CD8-positive, alpha-beta memory T cell (primary cell): Measurements from ENCODE around the gene FARP2. TPM values are rescaled to one million over a fixed set of nuclear protein-coding genes. Genes with fewer than 3 reads are reported as not detected.

ENCODE experiments used
- CTCF ChIA-PET: fragments of 350-600 bp; sonication (Branson Sonifier 250); formaldehyde crosslinking; loops from one replicate; lab custom pipeline; 2021; ENCODE audit warnings: antibody characterized with exemption; lab: Charles Lee
- POLR2A ChIA-PET: fragments of 350-600 bp; sonication (Branson Sonifier 250); formaldehyde crosslinking; loops from one replicate; lab custom pipeline; 2021; ENCODE audit warnings: antibody characterized with exemption; lab: Charles Lee
- DNase-seq, 5 donors: peaks; one replicate each; pipeline versions ENCODE4 v3.0.0 to v3.0.0-alpha.2; 2020 to 2022; ENCODE audit warnings: mixed read lengths in 1 of 5
- H3K27ac ChIP-seq: one replicate; pipeline ENCODE4 v1.7.0; 2013; ENCODE audit warnings: low read depth, mild to moderate bottlenecking, low read length, moderate library complexity
- H3K27me3 ChIP-seq: 2 replicates; pipeline ENCODE4 v1.7.0; 2013; ENCODE audit warnings: low read length, mild to moderate bottlenecking; ENCODE audit not compliant: insufficient read depth, poor library complexity, severe bottlenecking
- H3K36me3 ChIP-seq: 2 replicates; pipeline ENCODE4 v1.7.0; 2013; ENCODE audit warnings: mild to moderate bottlenecking, low read length, moderate library complexity; ENCODE audit not compliant: insufficient read depth
- H3K4me1 ChIP-seq: 2 replicates; pipeline ENCODE4 v1.7.0; 2013; ENCODE audit warnings: mild to moderate bottlenecking, low read length, moderate library complexity; ENCODE audit not compliant: insufficient read depth
- H3K4me3 ChIP-seq: 2 replicates; pipeline ENCODE4 v1.7.0; 2013; ENCODE audit warnings: mild to moderate bottlenecking, low read length
- H3K9me3 ChIP-seq: 2 replicates; pipeline ENCODE4 v1.7.0; 2013; ENCODE audit warnings: mild to moderate bottlenecking, low read length
- H3K27ac Mint-ChIP-seq, 8 donors: one replicate each; pipeline ENCODE4 v1.8.0; 2020 to 2021; ENCODE audit warnings: mixed read lengths in 8 of 8, mild to moderate bottlenecking in 6 of 8, inconsistent platforms in 3 of 8, moderate library complexity in 3 of 8
- H3K27me3 Mint-ChIP-seq, 2 donors: one replicate each; pipeline ENCODE4 v1.8.0; 2020 to 2021; ENCODE audit warnings: mixed read lengths in 2 of 2, mild to moderate bottlenecking in 1 of 2, moderate library complexity in 1 of 2
- H3K36me3 Mint-ChIP-seq, 3 donors: one replicate each; pipeline ENCODE4 v1.8.0; 2020 to 2021; ENCODE audit warnings: mixed read lengths in 3 of 3, inconsistent platforms in 1 of 3, mild to moderate bottlenecking in 1 of 3
- H3K4me1 Mint-ChIP-seq, 3 donors: one replicate each; pipeline ENCODE4 v1.8.0; 2020 to 2021; ENCODE audit warnings: mixed read lengths in 3 of 3, inconsistent platforms in 1 of 3, mild to moderate bottlenecking in 1 of 3
- H3K4me3 Mint-ChIP-seq, 7 donors: one replicate each; pipeline ENCODE4 v1.8.0; 2020 to 2021; ENCODE audit warnings: mixed read lengths in 7 of 7, mild to moderate bottlenecking in 6 of 7, moderate library complexity in 4 of 7, inconsistent platforms in 2 of 7
- H3K9me3 Mint-ChIP-seq, 5 donors: one replicate each; pipeline ENCODE4 v1.8.0; 2020 to 2022; ENCODE audit warnings: mixed read lengths in 5 of 5, mild to moderate bottlenecking in 3 of 5, moderate library complexity in 2 of 5, inconsistent platforms in 1 of 5
- polyA plus RNA-seq: library from polyadenylated mRNA; unstranded; fragments of 300-500 nt; fragmentation: Illumina TruSeq; gene quantifications from one replicate; pipeline ENCODE4 v1.2.3, GENCODE V29; 2021
- total RNA-seq, 2 experiments: library from RNA; stranded (reverse); gene quantifications; one replicate each; pipeline ENCODE4 v1.2.3, GENCODE V29; 2021

The FARP2 gene
- total and polyA plus RNA-seq, 3 experiments from 2014 or later, result 10.4 to 36.0 (median 32.8) TPM

GRCh38 chr2:241329669-241330615, 26.1 kb upstream of the FARP2 start:
- Histone ChIP-seq H3K36me3 (peaks cover 19% of the 10 kb centered on the region), H3K9me3 (no peaks in the 10 kb centered on the region), H3K27ac (no peak overlapping the region), H3K4me3 (no peak overlapping the region), H3K27me3 (no peaks in the 10 kb centered on the region), H3K4me1 (no peaks in the 10 kb centered on the region)
- CTCF ChIA-PET, result no interaction called here
- H3K27me3 Mint-ChIP-seq, result no peaks in the 10 kb centered on the region
- POLR2A ChIA-PET, result no interaction called here
- no peak overlapping the region for H3K4me3 Mint-ChIP-seq
- no peak for DNase-seq
- peak overlapping the region in 1 of 8 donors; percentile 37 for H3K27ac Mint-ChIP-seq
- H3K4me1 Mint-ChIP-seq, result peaks cover 20 to 38% (median 22%) of the 10 kb centered on the region in 3 donors
- H3K9me3 Mint-ChIP-seq, result no peaks in the 10 kb centered on the region
- peaks cover 12 to 83% (median 13%) of the 10 kb centered on the region in 3 donors for H3K36me3 Mint-ChIP-seq

- Histone ChIP-seq H3K4me3 (no peak overlapping the region), H3K9me3 (no peaks in the 10 kb centered on the region), H3K4me1 (no peaks in the 10 kb centered on the region), H3K36me3 (peaks cover 19% of the 10 kb centered on the region), H3K27ac (no peak overlapping the region), H3K27me3 (no peaks in the 10 kb centered on the region)
- peak overlapping the region in 2 of 8 donors; percentile 12 to 17 for H3K27ac Mint-ChIP-seq
- no peak overlapping the region for H3K4me3 Mint-ChIP-seq
- H3K9me3 Mint-ChIP-seq, result no peaks in the 10 kb centered on the region
- ChIA-PET POLR2A (no interaction called here), CTCF (no interaction called here)
- no peaks in the 10 kb centered on the region for H3K27me3 Mint-ChIP-seq
- DNase-seq, result no peak
- H3K4me1 Mint-ChIP-seq, result peaks cover 17 to 39% (median 18%) of the 10 kb centered on the region in 3 donors
- H3K36me3 Mint-ChIP-seq, result peaks cover 12 to 84% (median 13%) of the 10 kb centered on the region in 3 donors
Observed at GRCh38 chr2:241330616-241330981, 25.5 kb upstream of the FARP2 start.

GRCh38 chr2:241334813-241335212, 21.3 kb upstream of the FARP2 start:
- H3K27ac Mint-ChIP-seq, result no peak overlapping the region
- H3K4me3 Mint-ChIP-seq, result no peak overlapping the region
- Histone ChIP-seq H3K36me3 (peaks cover 25% of the 10 kb centered on the region), H3K9me3 (no peaks in the 10 kb centered on the region), H3K27ac (no peak overlapping the region), H3K27me3 (no peaks in the 10 kb centered on the region), H3K4me3 (no peak overlapping the region), H3K4me1 (peaks cover 3% of the 10 kb centered on the region)
- ChIA-PET CTCF (no interaction called here), POLR2A (no interaction called here)
- H3K27me3 Mint-ChIP-seq, result no peaks in the 10 kb centered on the region
- H3K9me3 Mint-ChIP-seq, result no peaks in the 10 kb centered on the region
- DNase-seq, result no peak
- peaks cover 18 to 45% (median 24%) of the 10 kb centered on the region in 3 donors for H3K4me1 Mint-ChIP-seq
- peaks cover 0 to 83% (median 14%) of the 10 kb centered on the region in 3 donors for H3K36me3 Mint-ChIP-seq

- peak overlapping the region in 5 of 8 donors; percentile 9 to 72 (median 61) for H3K27ac Mint-ChIP-seq
- H3K27me3 Mint-ChIP-seq, result no peaks in the 10 kb centered on the region
- H3K9me3 Mint-ChIP-seq, result no peaks in the 10 kb centered on the region
- Histone ChIP-seq H3K4me1 (peaks cover 17% of the 10 kb centered on the region), H3K27me3 (no peaks in the 10 kb centered on the region), H3K36me3 (peaks cover 51% of the 10 kb centered on the region), H3K9me3 (no peaks in the 10 kb centered on the region), H3K4me3 (no peak overlapping the region), H3K27ac (no peak overlapping the region)
- H3K4me3 Mint-ChIP-seq, result no peak overlapping the region
- POLR2A ChIA-PET, result no interaction called here
- peaks cover 17 to 34% (median 32%) of the 10 kb centered on the region in 3 donors for H3K4me1 Mint-ChIP-seq
- DNase-seq, result no peak
- H3K36me3 Mint-ChIP-seq, result peaks cover 0 to 88% (median 31%) of the 10 kb centered on the region in 3 donors
- CTCF ChIA-PET, result no interaction called here
Observed at GRCh38 chr2:241339839-241340630, 16.1 kb upstream of the FARP2 start.

GRCh38 chr2:241340631-241341163, 15.4 kb upstream of the FARP2 start:
- H3K4me1 Mint-ChIP-seq, result peaks cover 16 to 29% (median 27%) of the 10 kb centered on the region in 3 donors
- peaks cover 0 to 89% (median 31%) of the 10 kb centered on the region in 3 donors for H3K36me3 Mint-ChIP-seq
- no peaks in the 10 kb centered on the region for H3K9me3 Mint-ChIP-seq
- peaks cover 55% of the 10 kb centered on the region for H3K36me3 ChIP-seq
- ChIA-PET CTCF (no interaction called here), POLR2A (no interaction called here)
- peaks cover 17% of the 10 kb centered on the region for H3K4me1 ChIP-seq
- H3K27ac Mint-ChIP-seq, result peak overlapping the region in 6 of 8 donors; percentile 0 to 77 (median 37)
- H3K27ac ChIP-seq, result no peak overlapping the region
- H3K4me3 Mint-ChIP-seq, result peak overlapping the region in 1 of 7 donors; percentile 58
- H3K27me3 ChIP-seq, result no peaks in the 10 kb centered on the region
- no peaks in the 10 kb centered on the region for H3K27me3 Mint-ChIP-seq
- H3K9me3 ChIP-seq, result no peaks in the 10 kb centered on the region
- DNase-seq, result peak in 1 of 5 donors; percentile 29
- H3K4me3 ChIP-seq, result no peak overlapping the region

- ChIA-PET CTCF (no interaction called here), POLR2A (no interaction called here)
- Histone ChIP-seq H3K27me3 (no peaks in the 10 kb centered on the region), H3K27ac (no peak overlapping the region), H3K4me1 (peaks cover 11% of the 10 kb centered on the region), H3K36me3 (peaks cover 58% of the 10 kb centered on the region), H3K9me3 (no peaks in the 10 kb centered on the region), H3K4me3 (no peak overlapping the region)
- peak overlapping the region in 2 of 8 donors; percentile 17 to 47 for H3K27ac Mint-ChIP-seq
- H3K27me3 Mint-ChIP-seq, result no peaks in the 10 kb centered on the region
- H3K36me3 Mint-ChIP-seq, result peaks cover 4 to 91% (median 28%) of the 10 kb centered on the region in 3 donors
- no peak overlapping the region for H3K4me3 Mint-ChIP-seq
- no peaks in the 10 kb centered on the region for H3K9me3 Mint-ChIP-seq
- no peak for DNase-seq
- peaks cover 8 to 18% (median 12%) of the 10 kb centered on the region in 3 donors for H3K4me1 Mint-ChIP-seq
Observed at GRCh38 chr2:241344925-241345651, 11.0 kb upstream of the FARP2 start.

GRCh38 chr2:241349941-241350340, 6.1 kb upstream of the FARP2 start:
- no peaks in the 10 kb centered on the region for H3K4me1 Mint-ChIP-seq
- peaks cover 9 to 86% (median 25%) of the 10 kb centered on the region in 3 donors for H3K36me3 Mint-ChIP-seq
- ChIA-PET POLR2A (no interaction called here), CTCF (no interaction called here)
- H3K9me3 ChIP-seq, result no peaks in the 10 kb centered on the region
- H3K9me3 Mint-ChIP-seq, result no peaks in the 10 kb centered on the region
- no peak overlapping the region for H3K4me3 Mint-ChIP-seq
- H3K4me3 ChIP-seq, result no peak overlapping the region
- H3K36me3 ChIP-seq, result peaks cover 48% of the 10 kb centered on the region
- no peaks in the 10 kb centered on the region for H3K27me3 Mint-ChIP-seq
- H3K27ac Mint-ChIP-seq, result no peak overlapping the region
- no peak for DNase-seq
- H3K27me3 ChIP-seq, result no peaks in the 10 kb centered on the region
- H3K4me1 ChIP-seq, result no peaks in the 10 kb centered on the region
- no peak overlapping the region for H3K27ac ChIP-seq
